C1 segment of cervical spinal cord (tissue), 14 donors: ENCODE data around the gene NFE2L3.
A peak's percentile ranks its signal among the peaks of the same experiment; 100 is the strongest.
"Not testable (repeated sequence)": the region's sequence is repeated elsewhere in the genome, so short reads cannot be mapped to it uniquely, and the experiment has no call there.

Source experiments
- DNase-seq, 14 donors: peaks; one replicate each; lab custom pipeline; 2025; lab: John Stamatoyannopoulos, UW

Gene NFE2L3

DNA sequence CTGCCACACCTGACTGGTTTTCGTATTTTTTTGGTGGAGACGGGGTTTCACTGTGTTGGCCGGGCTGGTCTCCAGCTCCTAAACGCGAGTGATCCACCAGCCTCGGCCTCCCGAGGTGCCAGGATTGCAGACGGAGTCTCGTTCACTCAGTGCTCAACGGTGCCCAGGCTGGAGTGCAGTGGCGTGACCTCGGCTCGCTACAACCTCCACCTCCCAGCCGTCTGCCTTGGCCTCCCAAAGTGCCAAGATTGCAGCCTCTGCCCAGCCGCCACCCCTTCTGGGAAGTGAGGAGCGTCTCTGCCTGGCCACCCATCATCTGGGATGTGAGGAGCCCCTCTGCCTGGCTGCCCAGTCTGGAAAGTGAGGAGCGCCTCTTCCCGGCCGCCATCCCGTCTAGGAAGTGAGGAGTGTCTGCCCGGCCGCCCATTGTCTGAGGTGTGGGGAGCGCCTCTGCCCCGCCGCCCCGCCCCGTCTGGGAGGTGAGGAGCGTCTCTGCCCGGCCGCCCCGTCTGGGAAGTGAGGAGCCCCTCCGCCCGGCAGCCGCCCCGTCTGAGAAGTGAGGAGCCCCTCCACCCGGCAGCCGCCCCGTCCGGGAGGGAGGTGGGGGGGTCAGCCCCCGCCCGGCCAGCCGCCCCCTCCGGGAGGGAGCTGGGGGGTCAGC, 4.2 kb upstream of the NFE2L3 start:
- DNase-seq = not testable (repeated sequence)

DNA sequence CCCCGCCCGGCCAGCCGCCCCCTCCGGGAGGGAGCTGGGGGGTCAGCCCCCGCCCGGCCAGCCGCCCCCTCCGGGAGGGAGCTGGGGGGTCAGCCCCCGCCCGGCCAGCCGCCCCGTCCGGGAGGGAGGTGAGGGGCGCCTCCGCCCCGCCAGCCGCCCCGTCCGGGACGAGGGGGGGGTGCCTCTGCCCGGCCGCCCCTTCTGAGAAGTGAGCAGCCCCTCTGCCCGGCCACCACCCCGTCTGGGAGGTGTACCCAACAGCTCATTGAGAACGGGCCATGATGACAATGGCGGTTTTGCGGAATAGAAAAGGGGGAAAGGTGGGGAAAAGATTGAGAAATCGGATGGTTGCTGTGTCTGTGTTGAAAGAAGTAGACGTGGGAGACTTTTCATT, 3.7 kb upstream of the NFE2L3 start:
- DNase-seq = not testable (repeated sequence)

DNA sequence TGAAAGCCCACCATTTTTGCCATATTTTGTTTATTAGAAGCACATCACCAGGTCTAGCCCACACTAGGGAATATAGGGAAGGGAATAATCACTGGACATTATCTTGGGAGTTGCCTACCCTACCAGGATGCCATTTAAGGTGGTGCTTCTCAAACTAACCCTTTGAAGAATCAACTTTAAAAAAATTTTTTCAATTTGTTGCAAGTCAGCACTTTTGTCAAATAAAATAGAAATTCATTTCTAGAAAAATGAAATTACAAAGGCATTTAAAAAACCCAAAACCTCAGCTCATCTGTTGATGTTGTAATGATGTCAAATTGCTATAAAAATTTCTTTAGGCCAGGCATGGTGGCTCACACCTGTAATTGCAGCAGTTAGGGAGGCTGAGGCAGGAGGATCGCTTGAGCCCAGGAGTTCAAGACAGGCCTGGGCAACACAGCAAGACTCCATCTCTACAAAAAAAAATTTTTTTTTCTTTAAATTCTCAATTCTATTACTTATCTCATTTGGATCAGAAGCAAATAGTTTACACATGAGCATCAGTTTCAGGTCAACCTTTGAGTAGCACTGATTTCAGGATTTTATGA, 2.5 kb upstream of the NFE2L3 start:
- DNase-seq = no peak

- peak in 1 of 14 donors; percentile 79 for DNase-seq
Measured at GRCh38 chr7:26151096-26151495, 902 bp upstream of the NFE2L3 start.

GRCh38 chr7:26151650-26151952, 397 bp upstream of the NFE2L3 start:
- DNase-seq = no peak

- not testable (repeated sequence) for DNase-seq
Measured at GRCh38 chr7:26152782-26153240, 813 bp downstream of the NFE2L3 start.

- no peak for DNase-seq
Measured at GRCh38 chr7:26153241-26153822, 1.3 kb downstream of the NFE2L3 start.

- peak in 1 of 14 donors; percentile 19 for DNase-seq
Measured at GRCh38 chr7:26153823-26154783, 2.1 kb downstream of the NFE2L3 start.

- DNase-seq = no peak
Measured at GRCh38 chr7:26155531-26156375, 3.8 kb downstream of the NFE2L3 start.

- no peak for DNase-seq
Measured at GRCh38 chr7:26156451-26157420, 4.7 kb downstream of the NFE2L3 start.

- no peak for DNase-seq
Measured at GRCh38 chr7:26157520-26158105, 5.6 kb downstream of the NFE2L3 start.

DNA sequence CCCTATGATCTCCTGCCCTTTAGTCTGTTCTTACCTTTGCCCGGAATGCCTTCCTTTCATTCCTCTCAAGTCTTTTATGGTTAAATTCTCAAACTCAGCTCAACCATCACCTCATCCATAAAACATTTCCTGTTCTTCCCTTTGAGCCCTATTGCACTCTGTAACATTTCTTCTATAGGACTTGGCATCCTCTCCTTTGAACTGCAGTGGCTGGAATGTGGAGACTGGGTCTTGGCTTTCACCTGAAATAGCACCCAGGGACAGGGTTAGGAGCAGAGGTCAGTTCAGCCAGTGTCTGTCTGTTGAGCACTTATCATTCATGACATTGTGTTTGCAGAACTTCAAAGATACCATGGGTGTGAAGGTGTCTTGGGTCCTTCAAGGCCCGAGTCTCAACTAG, 7.2 kb downstream of the NFE2L3 start:
- no peak for DNase-seq

- DNase-seq = no peak
Measured at GRCh38 chr7:26160896-26161295, 8.9 kb downstream of the NFE2L3 start.

DNA sequence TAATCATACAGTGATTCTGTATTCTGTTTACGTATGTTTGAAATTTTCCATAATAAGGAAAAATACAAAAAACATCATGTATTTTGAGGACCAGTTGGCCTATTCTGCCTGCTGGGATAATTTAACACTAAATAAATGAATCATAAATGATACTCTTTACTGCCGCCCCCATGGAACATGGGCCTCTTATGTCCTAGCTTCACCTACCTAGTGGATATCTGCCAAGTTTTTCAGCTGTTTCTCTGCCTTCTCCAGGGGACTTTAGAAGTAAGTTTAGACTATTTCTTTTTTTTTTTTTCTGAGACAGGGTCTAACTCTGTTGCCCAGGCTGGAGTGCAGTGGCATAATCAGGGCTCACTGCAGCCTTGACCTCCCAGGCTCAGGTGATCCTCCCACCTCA, 10.4 kb downstream of the NFE2L3 start:
- no peak for DNase-seq

GRCh38 chr7:26163804-26164203, 11.8 kb downstream of the NFE2L3 start:
- not testable (repeated sequence) for DNase-seq

- no peak for DNase-seq
Measured at GRCh38 chr7:26165950-26166683, 14.1 kb downstream of the NFE2L3 start.

- no peak for DNase-seq
Measured at GRCh38 chr7:26166684-26167266, 14.8 kb downstream of the NFE2L3 start.

DNA sequence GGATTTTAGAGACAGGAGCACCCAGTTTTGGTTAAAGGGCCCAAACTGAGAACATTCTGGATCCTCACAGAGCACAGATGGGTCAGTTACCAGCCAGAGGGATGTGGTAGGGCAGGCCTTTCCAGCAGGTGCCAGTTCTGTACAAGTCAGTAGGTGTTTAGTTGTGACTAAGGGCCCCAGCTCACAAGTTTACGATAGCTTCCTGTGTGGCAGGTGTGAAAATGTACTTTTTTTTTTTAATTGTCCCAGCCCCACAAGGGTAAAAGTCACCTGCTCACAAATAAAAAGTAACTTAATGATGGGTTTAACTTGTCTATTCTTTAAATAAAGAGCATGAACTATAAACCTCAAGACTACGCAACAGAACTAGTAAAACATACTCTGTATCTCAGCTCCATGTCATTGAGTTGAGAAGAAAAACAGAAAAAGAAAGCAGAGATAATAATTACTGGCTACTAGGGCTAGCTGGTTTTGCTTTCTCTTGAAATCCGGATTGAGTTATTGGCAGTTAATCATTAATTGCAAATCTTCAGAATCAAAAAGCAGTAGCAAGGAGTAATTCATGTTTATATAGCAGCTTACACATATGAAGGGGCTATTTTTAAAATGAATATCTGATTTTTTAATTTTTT, 15.4 kb downstream of the NFE2L3 start:
- DNase-seq = no peak
